ENCODE measurements around the gene ADGRF4. TPM values are rescaled to one million over a fixed set of nuclear protein-coding genes. Genes with fewer than 3 reads are reported as not detected.

Gene ADGRF4
- total and polyA plus RNA-seq, 4 donors = not detected

DNA sequence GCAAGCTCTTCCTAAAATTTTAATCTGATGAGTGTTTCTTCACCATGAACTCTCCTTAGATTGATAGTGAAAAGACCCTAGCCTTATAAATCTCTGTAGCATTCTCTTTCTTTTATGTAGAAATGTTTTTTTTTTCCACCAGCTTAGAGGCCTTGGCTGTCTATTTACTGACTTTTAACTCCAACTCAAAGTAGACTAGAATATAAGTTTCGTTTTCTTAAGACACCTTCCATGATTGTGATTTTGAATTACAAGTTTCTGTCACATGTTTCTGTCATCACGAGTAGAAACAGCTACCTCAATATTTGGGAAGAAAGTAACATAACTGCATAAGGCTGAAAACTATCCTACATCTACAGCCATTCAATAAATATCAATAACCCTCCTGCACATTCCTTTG is 17.8 kb downstream of the ADGRF4 start:
- no peak for ATAC-seq (ENCODE audit: low FRiP score)
- H3K9me3 ChIP-seq (ENCODE audit: control insufficient read depth, low read length) = no peaks in the 10 kb centered on the region
- intact Hi-C loops (cut with DNase I) = no loop called here

DNA sequence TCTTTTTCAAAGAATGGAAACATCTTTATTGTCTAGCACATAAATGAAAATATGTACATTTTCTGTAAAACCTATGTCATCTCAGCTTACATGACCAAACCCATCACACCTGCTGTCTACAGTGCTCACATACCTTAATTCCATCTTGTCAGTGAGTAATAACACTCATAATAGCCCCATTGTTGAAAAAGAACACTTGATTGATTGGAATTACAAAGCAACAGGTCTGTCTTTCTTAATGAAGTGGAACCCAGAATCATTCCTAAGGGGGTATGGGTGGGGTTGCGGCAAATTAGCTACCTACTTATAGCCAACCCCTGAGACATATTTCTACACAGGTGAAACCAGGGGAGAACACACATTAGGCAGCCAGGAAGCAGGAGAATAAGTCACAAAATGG is 20.2 kb downstream of the ADGRF4 start:
- no peak overlapping the region for H3K27ac ChIP-seq (ENCODE audit: low read depth in 1 of 2, low read length in 2 of 2)
- H3K4me1 ChIP-seq (ENCODE audit: control insufficient read depth in 1 of 2, insufficient read depth in 2 of 2, low read length in 2 of 2) = no peaks in the 10 kb centered on the region
- intact Hi-C loops (cut with DNase I) = no loop called here
- WGBS, 2 donors = 0% methylated on average over 1 of the region's 1 CpG
- no peak overlapping the region for H3K4me3 ChIP-seq (ENCODE audit: low read length in 2 of 2)
- DNase-seq (no peak), ATAC-seq (ENCODE audit: low FRiP score) (no peak)
- H3K27me3 ChIP-seq (ENCODE audit: control insufficient read depth in 1 of 2, insufficient read depth in 2 of 2, low read length in 1 of 2) = no peaks in the 10 kb centered on the region
- no peaks in the 10 kb centered on the region for H3K9me3 ChIP-seq (ENCODE audit: control insufficient read depth, low read length)
- no peaks in the 10 kb centered on the region for H3K36me3 ChIP-seq (ENCODE audit: control insufficient read depth in 1 of 2, insufficient read depth in 2 of 2, low read length in 1 of 2)

More for the DNA sequence above, 17.8 kb downstream of the ADGRF4 start:
- no peaks in the 10 kb centered on the region for H3K36me3 ChIP-seq (ENCODE audit: control insufficient read depth in 1 of 2, insufficient read depth in 2 of 2, low read length in 1 of 2)
- H3K4me3 ChIP-seq (ENCODE audit: low read length in 2 of 2) = no peak overlapping the region
- no peaks in the 10 kb centered on the region for H3K4me1 ChIP-seq (ENCODE audit: control insufficient read depth in 1 of 2, insufficient read depth in 2 of 2, low read length in 2 of 2)
- no peak for DNase-seq
- H3K27ac ChIP-seq (ENCODE audit: low read depth in 1 of 2, low read length in 2 of 2) = no peak overlapping the region
- H3K27me3 ChIP-seq (ENCODE audit: control insufficient read depth in 1 of 2, insufficient read depth in 2 of 2, low read length in 1 of 2) = no peaks in the 10 kb centered on the region
- WGBS, 2 donors = 65 to 68% methylated on average over 2 of the region's 2 CpGs

DNA sequence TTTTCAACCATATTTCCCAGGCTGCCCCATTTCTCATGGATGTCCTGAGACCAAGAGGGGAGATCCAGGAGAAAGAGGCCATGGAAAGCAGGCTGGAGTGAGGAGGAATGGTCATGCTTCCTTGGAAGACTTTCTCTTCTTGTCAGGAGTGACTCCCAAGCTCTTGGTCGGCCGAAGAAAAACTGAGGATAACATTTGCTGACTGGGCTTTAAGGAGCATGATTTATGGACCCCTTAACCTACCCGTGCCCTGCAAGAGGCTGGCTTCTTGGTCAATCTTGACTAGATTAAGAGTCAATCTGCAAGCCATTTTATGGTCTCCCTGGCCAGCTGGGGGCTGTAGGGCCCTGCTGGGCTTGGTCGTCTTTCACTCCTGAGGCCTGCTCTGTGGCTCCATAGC is 22.8 kb downstream of the ADGRF4 start:
- intact Hi-C loops (cut with DNase I) = no loop called here
- Histone ChIP-seq H3K36me3 (ENCODE audit: control insufficient read depth in 1 of 2, insufficient read depth in 2 of 2, low read length in 1 of 2) (no peaks in the 10 kb centered on the region), H3K27ac (ENCODE audit: low read depth in 1 of 2, low read length in 2 of 2) (no peak overlapping the region), H3K27me3 (ENCODE audit: control insufficient read depth in 1 of 2, insufficient read depth in 2 of 2, low read length in 1 of 2) (no peaks in the 10 kb centered on the region), H3K4me3 (ENCODE audit: low read length in 2 of 2) (no peak overlapping the region), H3K9me3 (ENCODE audit: control insufficient read depth, low read length) (no peaks in the 10 kb centered on the region), H3K4me1 (ENCODE audit: control insufficient read depth in 1 of 2, insufficient read depth in 2 of 2, low read length in 2 of 2) (no peaks in the 10 kb centered on the region)
- WGBS, 2 donors = 64 to 66% methylated on average over 4 of the region's 4 CpGs
- ATAC-seq (ENCODE audit: low FRiP score) (no peak), DNase-seq (no peak)

DNA sequence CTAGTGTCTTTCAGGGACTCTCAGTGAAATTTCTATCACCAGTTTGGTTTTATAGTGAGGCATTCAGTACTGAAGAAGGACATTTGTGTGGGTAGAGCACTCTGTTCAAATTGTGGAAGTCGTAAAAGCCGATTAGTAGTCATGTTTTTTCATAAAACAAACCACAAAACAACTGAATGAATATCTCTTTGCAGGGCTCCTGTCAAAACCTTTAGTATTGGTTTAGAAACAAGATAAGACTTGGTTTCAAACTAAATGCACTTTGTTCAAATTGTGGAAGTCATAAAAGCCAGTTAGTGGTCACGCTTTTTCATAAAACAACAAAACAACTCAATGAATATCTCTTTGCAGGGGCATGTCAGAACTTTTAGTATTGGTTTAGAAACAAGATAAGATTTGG is 23.8 kb downstream of the ADGRF4 start:
- intact Hi-C loops (cut with DNase I) = no loop called here
- Histone ChIP-seq H3K27ac (ENCODE audit: low read depth in 1 of 2, low read length in 2 of 2) (no peak overlapping the region), H3K27me3 (ENCODE audit: control insufficient read depth in 1 of 2, insufficient read depth in 2 of 2, low read length in 1 of 2) (no peaks in the 10 kb centered on the region), H3K4me1 (ENCODE audit: control insufficient read depth in 1 of 2, insufficient read depth in 2 of 2, low read length in 2 of 2) (no peaks in the 10 kb centered on the region), H3K36me3 (ENCODE audit: control insufficient read depth in 1 of 2, insufficient read depth in 2 of 2, low read length in 1 of 2) (no peaks in the 10 kb centered on the region), H3K9me3 (ENCODE audit: control insufficient read depth, low read length) (no peaks in the 10 kb centered on the region), H3K4me3 (ENCODE audit: low read length in 2 of 2) (no peak overlapping the region)
- 44 to 45% methylated on average over 3 of the region's 3 CpGs for WGBS, 2 donors
- ATAC-seq (ENCODE audit: low FRiP score) = no peak
- DNase-seq = no peak

DNA sequence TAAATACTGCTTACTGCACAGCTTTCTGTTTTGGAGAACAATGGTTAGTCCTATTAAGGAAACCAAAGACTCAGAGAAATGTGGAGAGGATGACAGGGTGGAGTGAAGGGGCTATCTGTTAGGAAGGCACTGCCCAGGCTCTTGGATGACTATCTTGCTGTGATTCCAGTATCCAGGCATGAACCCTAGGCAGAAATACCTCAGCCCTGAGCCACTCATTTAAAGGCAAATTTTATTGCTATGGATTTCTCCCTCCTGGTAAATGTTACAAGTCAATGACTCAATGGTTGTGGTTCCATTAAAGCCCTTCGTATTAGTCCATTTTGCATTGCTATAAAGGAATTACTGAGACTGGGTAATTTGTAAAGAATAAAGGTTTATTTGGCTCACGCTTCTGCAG is 25.9 kb downstream of the ADGRF4 start:
- no peaks in the 10 kb centered on the region for H3K4me1 ChIP-seq (ENCODE audit: control insufficient read depth in 1 of 2, insufficient read depth in 2 of 2, low read length in 2 of 2)
- WGBS, 2 donors = 93 to 98% methylated on average over 2 of the region's 2 CpGs
- no peaks in the 10 kb centered on the region for H3K36me3 ChIP-seq (ENCODE audit: control insufficient read depth in 1 of 2, insufficient read depth in 2 of 2, low read length in 1 of 2)
- ATAC-seq (ENCODE audit: low FRiP score) (no peak), DNase-seq (no peak)
- intact Hi-C loops (cut with DNase I) = no loop called here
- H3K9me3 ChIP-seq (ENCODE audit: control insufficient read depth, low read length) = no peaks in the 10 kb centered on the region
- H3K4me3 ChIP-seq (ENCODE audit: low read length in 2 of 2) = no peak overlapping the region
- no peaks in the 10 kb centered on the region for H3K27me3 ChIP-seq (ENCODE audit: control insufficient read depth in 1 of 2, insufficient read depth in 2 of 2, low read length in 1 of 2)
- H3K27ac ChIP-seq (ENCODE audit: low read depth in 1 of 2, low read length in 2 of 2) = no peak overlapping the region

DNA sequence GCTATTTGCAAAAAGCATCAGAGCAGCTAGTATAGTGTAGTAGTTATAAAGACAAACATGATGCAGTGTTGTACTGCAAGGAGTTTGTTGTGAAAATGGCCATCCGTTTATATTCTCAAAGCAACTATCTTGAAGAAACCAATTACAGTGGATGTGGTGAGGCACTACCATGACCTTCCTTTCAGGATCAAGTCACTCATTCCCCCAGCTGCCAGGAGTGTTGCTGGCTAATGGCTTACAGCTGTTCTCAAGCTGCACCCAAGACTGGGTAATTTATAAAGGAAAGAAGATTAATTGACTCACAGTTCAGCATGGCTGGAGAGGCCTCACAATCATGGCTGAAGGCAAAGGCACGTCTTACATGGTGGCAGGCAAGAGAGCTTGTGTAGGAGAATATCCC is 29.0 kb downstream of the ADGRF4 start:
- Histone ChIP-seq H3K4me3 (ENCODE audit: low read length in 2 of 2) (no peak overlapping the region), H3K4me1 (ENCODE audit: control insufficient read depth in 1 of 2, insufficient read depth in 2 of 2, low read length in 2 of 2) (no peaks in the 10 kb centered on the region), H3K36me3 (ENCODE audit: control insufficient read depth in 1 of 2, insufficient read depth in 2 of 2, low read length in 1 of 2) (no peaks in the 10 kb centered on the region), H3K9me3 (ENCODE audit: control insufficient read depth, low read length) (no peaks in the 10 kb centered on the region), H3K27me3 (ENCODE audit: control insufficient read depth in 1 of 2, insufficient read depth in 2 of 2, low read length in 1 of 2) (no peaks in the 10 kb centered on the region), H3K27ac (ENCODE audit: low read depth in 1 of 2, low read length in 2 of 2) (no peak overlapping the region)
- WGBS, 2 donors = 22 to 23% methylated on average over 2 of the region's 2 CpGs
- no peak for ATAC-seq (ENCODE audit: low FRiP score)
- intact Hi-C loops (cut with DNase I) = no loop called here
- DNase-seq = no peak

DNA sequence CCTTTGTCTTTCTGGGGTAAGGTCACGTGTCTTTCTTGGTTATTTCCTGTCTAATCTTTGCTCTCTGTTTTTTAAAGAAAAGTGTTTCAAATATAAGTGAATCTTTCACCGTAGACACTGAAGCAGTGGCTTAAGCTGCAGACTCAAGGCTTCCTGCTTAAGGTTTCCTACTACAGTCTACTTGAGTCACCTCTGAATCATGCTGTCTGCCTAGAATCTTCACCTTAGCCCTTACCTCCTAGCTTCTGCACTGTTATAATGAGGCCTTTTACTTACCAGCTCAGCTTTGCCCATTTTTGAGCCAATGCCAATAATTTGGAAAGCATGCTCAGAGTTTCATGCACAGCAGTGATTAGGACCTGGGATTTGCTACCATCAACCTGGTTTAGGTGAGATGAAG is 30.6 kb downstream of the ADGRF4 start:
- WGBS, 2 donors = 35 to 47% methylated on average over 2 of the region's 2 CpGs
- no peak for DNase-seq

DNA sequence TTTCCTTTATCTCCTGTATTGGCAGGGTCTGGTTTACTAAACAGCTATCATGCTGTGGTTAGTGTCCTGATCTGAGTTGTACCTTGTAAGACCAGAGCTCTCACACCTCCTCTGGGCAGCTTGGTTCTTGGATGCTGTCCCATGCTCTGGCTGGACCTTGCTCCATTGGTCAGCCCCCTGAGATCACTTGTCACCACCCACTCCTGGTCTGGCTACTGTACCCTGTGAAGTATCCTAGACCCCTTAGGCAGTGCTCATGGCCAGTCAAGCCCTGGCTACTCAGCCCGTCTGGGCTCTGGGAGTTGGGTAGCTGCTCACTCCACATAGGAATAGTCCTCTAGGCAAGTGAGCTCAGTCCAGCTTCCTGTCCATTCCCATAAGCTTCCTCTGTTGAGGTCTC is 31.1 kb downstream of the ADGRF4 start:
- no peaks in the 10 kb centered on the region for H3K9me3 ChIP-seq (ENCODE audit: control insufficient read depth, low read length)
- no peak for ATAC-seq (ENCODE audit: low FRiP score)
- H3K4me3 ChIP-seq (ENCODE audit: low read length in 2 of 2) = no peak overlapping the region
- DNase-seq = no peak
- H3K36me3 ChIP-seq (ENCODE audit: control insufficient read depth in 1 of 2, insufficient read depth in 2 of 2, low read length in 1 of 2) = no peaks in the 10 kb centered on the region
- 76% methylated on average over 1 of the region's 1 CpG for WGBS, 2 donors
- intact Hi-C loops (cut with DNase I) = no loop called here
- no peaks in the 10 kb centered on the region for H3K4me1 ChIP-seq (ENCODE audit: control insufficient read depth in 1 of 2, insufficient read depth in 2 of 2, low read length in 2 of 2)
- no peaks in the 10 kb centered on the region for H3K27me3 ChIP-seq (ENCODE audit: control insufficient read depth in 1 of 2, insufficient read depth in 2 of 2, low read length in 1 of 2)
- no peak overlapping the region for H3K27ac ChIP-seq (ENCODE audit: low read depth in 1 of 2, low read length in 2 of 2)

More for the DNA sequence above, 30.6 kb downstream of the ADGRF4 start:
- Histone ChIP-seq H3K27ac (ENCODE audit: low read depth in 1 of 2, low read length in 2 of 2) (no peak overlapping the region), H3K9me3 (ENCODE audit: control insufficient read depth, low read length) (no peaks in the 10 kb centered on the region), H3K4me1 (ENCODE audit: control insufficient read depth in 1 of 2, insufficient read depth in 2 of 2, low read length in 2 of 2) (no peaks in the 10 kb centered on the region), H3K27me3 (ENCODE audit: control insufficient read depth in 1 of 2, insufficient read depth in 2 of 2, low read length in 1 of 2) (no peaks in the 10 kb centered on the region), H3K4me3 (ENCODE audit: low read length in 2 of 2) (no peak overlapping the region), H3K36me3 (ENCODE audit: control insufficient read depth in 1 of 2, insufficient read depth in 2 of 2, low read length in 1 of 2) (no peaks in the 10 kb centered on the region)
- intact Hi-C loops (cut with DNase I) = no loop called here
- ATAC-seq (ENCODE audit: low FRiP score) = no peak

DNA sequence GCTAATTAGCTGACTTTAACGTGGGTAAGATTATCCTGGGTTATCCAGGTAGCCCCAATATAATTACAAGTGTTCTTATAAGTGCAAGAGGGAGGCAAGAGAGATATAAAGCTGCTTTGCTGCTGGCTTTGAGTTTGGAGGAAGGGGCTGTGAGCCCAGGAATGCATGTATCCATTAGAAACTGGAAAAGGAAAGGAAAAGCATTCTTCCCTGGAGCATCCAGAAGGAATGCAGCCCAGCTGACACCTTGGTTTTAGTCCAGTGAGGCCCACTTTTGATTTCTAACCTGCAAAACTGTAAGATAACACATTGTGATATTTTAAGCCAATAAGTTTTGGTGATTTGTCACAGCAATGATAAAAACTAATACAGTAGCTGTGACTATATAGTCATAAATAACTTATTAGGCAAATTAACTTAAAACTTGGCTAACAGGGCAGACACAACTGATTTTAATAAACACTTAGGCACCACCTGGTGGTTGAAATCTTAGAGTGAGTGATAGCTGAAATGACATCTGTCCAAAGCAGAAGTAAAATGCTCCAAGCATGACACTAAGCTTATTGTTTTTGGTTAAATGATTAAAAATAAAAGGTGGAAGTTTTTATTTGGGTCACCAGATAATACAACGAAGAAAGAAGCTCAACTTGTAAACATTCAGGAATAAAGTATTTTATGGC is 35.6 kb downstream of the ADGRF4 start:
- ATAC-seq (ENCODE audit: low FRiP score) (no peak), DNase-seq (no peak)
- Histone ChIP-seq H3K27ac (ENCODE audit: low read depth in 1 of 2, low read length in 2 of 2) (no peak overlapping the region), H3K36me3 (ENCODE audit: control insufficient read depth in 1 of 2, insufficient read depth in 2 of 2, low read length in 1 of 2) (no peaks in the 10 kb centered on the region), H3K27me3 (ENCODE audit: control insufficient read depth in 1 of 2, insufficient read depth in 2 of 2, low read length in 1 of 2) (no peaks in the 10 kb centered on the region), H3K9me3 (ENCODE audit: control insufficient read depth, low read length) (no peaks in the 10 kb centered on the region), H3K4me1 (ENCODE audit: control insufficient read depth in 1 of 2, insufficient read depth in 2 of 2, low read length in 2 of 2) (no peaks in the 10 kb centered on the region), H3K4me3 (ENCODE audit: low read length in 2 of 2) (no peak overlapping the region)
- 41 to 42% methylated on average over 2 of the region's 2 CpGs for WGBS, 2 donors
- intact Hi-C loops (cut with DNase I) = no loop called here
